ENCODE data around the gene RHBDD2. TPM values are rescaled to one million over a fixed set of nuclear protein-coding genes. Genes with fewer than 3 reads are reported as not detected.
"Not testable (repeated sequence)": the region's sequence is repeated elsewhere in the genome, so short reads cannot be mapped to it uniquely, and the experiment has no call there.

RHBDD2 gene
- total RNA-seq, 1 donor from 2014 or later: 33.8 TPM

GRCh38 chr7:75876126-75876881, 2.5 kb upstream of the RHBDD2 start:
- no peak for TF ChIP-seq CTCF (IDR thresholded peaks at IDR 0.05)
- H3K27ac Mint-ChIP-seq (ENCODE audit: unreplicated experiment): no peak overlapping the region
- peaks cover 35% of the 10 kb centered on the region for H3K4me1 Mint-ChIP-seq (ENCODE audit: low read depth)
- no peaks in the 10 kb centered on the region for H3K27me3 Mint-ChIP-seq (ENCODE audit: low read depth)
- no peaks in the 10 kb centered on the region for H3K9me3 Mint-ChIP-seq (ENCODE audit: low read depth)
- no peak overlapping the region for H3K4me3 Mint-ChIP-seq (ENCODE audit: unreplicated experiment)
- DNase-seq (ENCODE audit: low spot score): no peak
- H3K36me3 Mint-ChIP-seq (ENCODE audit: low read depth): no peaks in the 10 kb centered on the region

- no peaks in the 10 kb centered on the region for H3K9me3 Mint-ChIP-seq (ENCODE audit: low read depth)
- no peaks in the 10 kb centered on the region for H3K27me3 Mint-ChIP-seq (ENCODE audit: low read depth)
- H3K27ac Mint-ChIP-seq (ENCODE audit: unreplicated experiment): peak overlapping the region; percentile 82
- no peak for TF ChIP-seq CTCF (IDR thresholded peaks at IDR 0.05)
- peaks cover 27% of the 10 kb centered on the region for H3K4me1 Mint-ChIP-seq (ENCODE audit: low read depth)
- peak overlapping the region; percentile 95 for H3K4me3 Mint-ChIP-seq (ENCODE audit: unreplicated experiment)
- H3K36me3 Mint-ChIP-seq (ENCODE audit: low read depth): peaks cover 11% of the 10 kb centered on the region
- DNase-seq (ENCODE audit: low spot score): no peak
These were observed 494 bp upstream of the RHBDD2 start for GRCh38 chr7:75878312-75878768.

DNA sequence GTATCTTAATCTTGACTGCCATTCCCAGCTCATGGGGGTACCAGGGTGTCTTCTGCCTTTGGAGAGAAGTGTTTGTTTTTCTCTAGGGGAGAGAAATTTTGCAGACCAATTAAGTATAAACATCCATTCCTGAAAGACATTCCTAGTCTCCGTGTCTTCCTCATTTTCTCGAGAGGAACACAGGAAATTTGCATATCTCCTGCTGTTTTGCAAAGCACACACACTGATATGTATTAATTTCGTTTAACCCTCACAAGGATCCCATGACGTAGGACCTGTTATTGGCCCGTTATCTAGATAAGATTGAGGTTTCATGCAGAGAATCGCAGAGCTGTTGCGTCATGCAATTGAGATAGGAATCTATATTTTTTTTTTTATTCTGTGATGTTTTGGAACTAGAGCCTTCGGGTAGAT, 944 bp downstream of the RHBDD2 start:
- Mint-ChIP-seq H3K9me3 (ENCODE audit: low read depth) (no peaks in the 10 kb centered on the region), H3K4me1 (ENCODE audit: low read depth) (peaks cover 27% of the 10 kb centered on the region), H3K36me3 (ENCODE audit: low read depth) (peaks cover 15% of the 10 kb centered on the region), H3K4me3 (ENCODE audit: unreplicated experiment) (peak overlapping the region; percentile 95), H3K27me3 (ENCODE audit: low read depth) (no peaks in the 10 kb centered on the region), H3K27ac (ENCODE audit: unreplicated experiment) (peak overlapping the region; percentile 82)
- TF ChIP-seq CTCF (IDR thresholded peaks at IDR 0.05): no peak
- no peak for DNase-seq (ENCODE audit: low spot score)

DNA sequence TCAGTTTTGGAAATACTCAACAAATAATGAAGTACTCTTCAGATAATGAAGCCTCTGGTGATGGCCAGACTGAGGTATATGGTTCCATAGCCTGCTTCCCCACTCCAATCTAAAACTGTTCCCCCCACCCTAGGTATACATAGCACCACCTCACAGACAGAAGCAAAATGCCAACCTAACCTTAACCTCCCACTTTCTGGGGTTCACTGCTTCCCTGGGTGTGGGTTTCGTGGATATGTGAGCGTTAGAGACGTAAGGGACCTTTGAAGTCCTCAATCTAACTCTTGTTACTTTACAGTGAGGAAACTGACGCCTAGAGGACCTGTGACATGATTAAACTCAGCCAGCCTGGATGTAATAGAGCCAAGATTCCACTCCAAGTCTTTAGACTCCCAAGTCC, 1.4 kb downstream of the RHBDD2 start:
- Mint-ChIP-seq H3K27me3 (ENCODE audit: low read depth) (no peaks in the 10 kb centered on the region), H3K4me1 (ENCODE audit: low read depth) (peaks cover 27% of the 10 kb centered on the region), H3K27ac (ENCODE audit: unreplicated experiment) (no peak overlapping the region), H3K4me3 (ENCODE audit: unreplicated experiment) (peak overlapping the region; percentile 95), H3K36me3 (ENCODE audit: low read depth) (peaks cover 15% of the 10 kb centered on the region), H3K9me3 (ENCODE audit: low read depth) (no peaks in the 10 kb centered on the region)
- TF ChIP-seq CTCF (IDR thresholded peaks at IDR 0.05): no peak
- DNase-seq (ENCODE audit: low spot score): no peak

GRCh38 chr7:75881436-75882095, 2.7 kb downstream of the RHBDD2 start:
- no peak for DNase-seq (ENCODE audit: low spot score)
- H3K36me3 Mint-ChIP-seq (ENCODE audit: low read depth): peaks cover 15% of the 10 kb centered on the region
- peaks cover 27% of the 10 kb centered on the region for H3K4me1 Mint-ChIP-seq (ENCODE audit: low read depth)
- H3K9me3 Mint-ChIP-seq (ENCODE audit: low read depth): no peaks in the 10 kb centered on the region
- peak; percentile 66 for TF ChIP-seq CTCF (IDR thresholded peaks at IDR 0.05)
- H3K27me3 Mint-ChIP-seq (ENCODE audit: low read depth): no peaks in the 10 kb centered on the region
- H3K4me3 Mint-ChIP-seq (ENCODE audit: unreplicated experiment): no peak overlapping the region
- no peak overlapping the region for H3K27ac Mint-ChIP-seq (ENCODE audit: unreplicated experiment)

DNA sequence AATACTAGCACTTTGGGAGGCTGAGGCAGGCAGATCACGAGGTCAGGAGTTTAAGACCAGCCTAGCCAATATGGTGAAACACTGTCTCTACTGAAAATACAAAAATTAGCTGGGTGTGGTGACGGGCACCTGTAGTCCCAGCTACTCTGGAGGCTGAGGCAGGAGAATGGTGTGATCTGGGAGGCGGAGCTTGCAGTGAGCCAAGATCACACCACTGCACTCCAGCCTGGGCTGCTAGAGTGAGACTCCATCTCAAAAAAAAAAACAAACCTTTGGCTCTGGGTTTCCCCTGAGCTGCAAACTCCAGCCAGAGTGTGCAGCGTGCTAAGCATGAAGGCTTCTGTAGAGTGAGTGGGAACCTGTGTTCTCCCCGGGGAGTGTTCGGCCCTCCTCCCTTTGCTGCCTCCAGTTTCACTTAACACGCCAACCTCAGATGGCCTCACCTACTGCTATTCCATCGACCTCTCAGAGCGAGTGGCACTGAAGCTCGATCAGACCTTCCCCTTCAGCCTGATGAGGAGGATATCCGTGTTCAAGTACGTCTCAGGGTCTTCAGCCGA, 4.5 kb downstream of the RHBDD2 start:
- not testable (repeated sequence) for H3K4me3 Mint-ChIP-seq (ENCODE audit: unreplicated experiment); DNase-seq (ENCODE audit: low spot score); H3K9me3 Mint-ChIP-seq (ENCODE audit: low read depth); H3K27ac Mint-ChIP-seq (ENCODE audit: unreplicated experiment); H3K27me3 Mint-ChIP-seq (ENCODE audit: low read depth)
- Mint-ChIP-seq H3K4me1 (ENCODE audit: low read depth) (peaks cover 21% of the 10 kb centered on the region), H3K36me3 (ENCODE audit: low read depth) (peaks cover 24% of the 10 kb centered on the region)
